ENCODE measurements around the gene CDH24.

CDH24 gene

GRCh38 chr14:23021434-23021833, 35.9 kb downstream of the CDH24 start:
- DNase-seq (ENCODE audit: low read depth in 1 of 2, low spot score in 1 of 2), result no peak
- no peak overlapping the region for H3K4me3 ChIP-seq (replicated peaks; ENCODE audit: insufficient read depth, low read length)
- no peak for TF ChIP-seq CTCF (IDR thresholded peaks at IDR 0.05; ENCODE audit: insufficient read depth, low read length)
- TF ChIP-seq SPI1 (IDR thresholded peaks at IDR 0.05; ENCODE audit: borderline replicate concordance, low read depth), result no peak
- TF ChIP-seq POLR2AphosphoS5 (IDR thresholded peaks at IDR 0.05; ENCODE audit: low read depth), result no peak
- TF ChIP-seq GABPA (IDR thresholded peaks at IDR 0.05; ENCODE audit: low read depth), result no peak
- no peak overlapping the region for H3K27ac ChIP-seq (replicated peaks)
- H3K27me3 ChIP-seq (ENCODE audit: insufficient read depth, poor library complexity, severe bottlenecking), result no peaks in the 10 kb centered on the region

GRCh38 chr14:23020143-23021128, 36.9 kb downstream of the CDH24 start:
- TF ChIP-seq POLR2AphosphoS5 (IDR thresholded peaks at IDR 0.05; ENCODE audit: low read depth) (no peak), CTCF (IDR thresholded peaks at IDR 0.05; ENCODE audit: insufficient read depth, low read length) (no peak), SPI1 (IDR thresholded peaks at IDR 0.05; ENCODE audit: borderline replicate concordance, low read depth) (no peak), GABPA (IDR thresholded peaks at IDR 0.05; ENCODE audit: low read depth) (no peak), REST (IDR thresholded peaks at IDR 0.05; ENCODE audit: insufficient replicate concordance, low read depth) (no peak)
- no peak for DNase-seq (ENCODE audit: low read depth in 1 of 2, low spot score in 1 of 2)
- Histone ChIP-seq H3K27ac (replicated peaks) (no peak overlapping the region), H3K27me3 (ENCODE audit: insufficient read depth, poor library complexity, severe bottlenecking) (no peaks in the 10 kb centered on the region), H3K4me3 (replicated peaks; ENCODE audit: insufficient read depth, low read length) (no peak overlapping the region)

- DNase-seq (ENCODE audit: low read depth in 1 of 2, low spot score in 1 of 2), result no peak
- Histone ChIP-seq H3K27ac (replicated peaks) (no peak overlapping the region), H3K27me3 (ENCODE audit: insufficient read depth, poor library complexity, severe bottlenecking) (no peaks in the 10 kb centered on the region), H3K4me3 (replicated peaks; ENCODE audit: insufficient read depth, low read length) (no peak overlapping the region)
- TF ChIP-seq POLR2AphosphoS5 (IDR thresholded peaks at IDR 0.05; ENCODE audit: low read depth) (no peak), GABPA (IDR thresholded peaks at IDR 0.05; ENCODE audit: low read depth) (no peak), SPI1 (IDR thresholded peaks at IDR 0.05; ENCODE audit: borderline replicate concordance, low read depth) (no peak), REST (IDR thresholded peaks at IDR 0.05; ENCODE audit: insufficient replicate concordance, low read depth) (no peak), CTCF (IDR thresholded peaks at IDR 0.05; ENCODE audit: insufficient read depth, low read length) (no peak)
Observed at GRCh38 chr14:23018107-23018506, 39.2 kb downstream of the CDH24 start.

All from HL-60 (cell line).